Smooth muscle cell (in vitro differentiated cells): ENCODE results near the gene IQCK. TPM values are rescaled to one million over a fixed set of nuclear protein-coding genes. Genes with fewer than 3 reads are reported as not detected.

Experiments used
- DNase-seq: peaks from one replicate; lab custom pipeline; 2025; ENCODE audit not compliant: unreplicated experiment; lab: John Stamatoyannopoulos, UW
- H2AFZ ChIP-seq: fragments of 200-600 bp; sonication (generic); 2 replicates; pipeline ENCODE4 v1.6.0; 2016; ENCODE audit warnings: antibody characterized with exemption, low read depth, mild to moderate bottlenecking
- H3F3A ChIP-seq: fragments of 200-600 bp; sonication (generic); 2 replicates; pipeline ENCODE4 v1.6.0; 2017; ENCODE audit warnings: antibody characterized with exemption, low read depth
- H3K27ac ChIP-seq: fragments of 200-600 bp; sonication (generic); 2 replicates; pipeline ENCODE4 v1.5.1; 2016; ENCODE audit warnings: low read depth, mild to moderate bottlenecking
- H3K27me3 ChIP-seq: fragments of 200-600 bp; sonication (generic); 2 replicates; pipeline ENCODE4 v1.6.1; 2016; ENCODE audit warnings: low read depth, mild to moderate bottlenecking
- H3K36me3 ChIP-seq: fragments of 200-600 bp; sonication (generic); 2 replicates; pipeline ENCODE4 v1.5.1; 2016; ENCODE audit warnings: low read depth
- H3K4me1 ChIP-seq: fragments of 200-600 bp; sonication (generic); 2 replicates; pipeline ENCODE4 v1.5.1; 2016; ENCODE audit warnings: low read depth
- H3K4me2 ChIP-seq: fragments of 200-600 bp; sonication (generic); 2 replicates; pipeline ENCODE4 v1.6.0; 2016; ENCODE audit warnings: mild to moderate bottlenecking
- H3K4me3 ChIP-seq: fragments of 200-600 bp; sonication (generic); 2 replicates; pipeline ENCODE4 v1.5.1; 2016; ENCODE audit warnings: mild to moderate bottlenecking
- H3K79me2 ChIP-seq: fragments of 200-600 bp; sonication (generic); 2 replicates; pipeline ENCODE4 v1.6.0; 2016; ENCODE audit warnings: low read depth, mild to moderate bottlenecking
- H3K9ac ChIP-seq: fragments of 200-600 bp; sonication (generic); 2 replicates; pipeline ENCODE4 v1.6.0; 2016; ENCODE audit warnings: low read depth
- H3K9me3 ChIP-seq: fragments of 200-600 bp; sonication (generic); replicated peaks from 2 replicates; pipeline ENCODE4 v1.5.1; 2016; ENCODE audit warnings: low read depth
- H4K20me1 ChIP-seq: fragments of 200-600 bp; sonication (generic); 2 replicates; pipeline ENCODE4 v1.6.0; 2016; ENCODE audit warnings: low read depth
- CTCF ChIP-seq: fragments of 200-600 bp; sonication (generic); IDR thresholded peaks from 2 replicates; pipeline ENCODE4 v1.5.1; 2017; ENCODE audit warnings: borderline replicate concordance, mild to moderate bottlenecking, antibody characterized with exemption; ENCODE audit not compliant: insufficient read depth, poor library complexity, severe bottlenecking
- WGBS: methylation state at CpG from one replicate; pipeline ENCODE4 v1.1.7; 2016; ENCODE audit warnings: low lambda C conversion rate; 5-methylcytosine and 5-hydroxymethylcytosine counted together
- polyA plus RNA-seq: library from polyadenylated mRNA; unstranded; fragments of >200 nt; fragmentation: Nextera tagmentation; extraction: Ambion mirVana; gene quantifications from 2 replicates; pipeline ENCODE4 v1.2.1, GENCODE V29; 2016
- total RNA-seq: library from RNA; depleted of rRNA; stranded (reverse); fragments of >200 nt; gene quantifications from 2 replicates; pipeline ENCODE4 v1.2.3, GENCODE V29; 2014

IQCK gene
- total and polyA plus RNA-seq, 2 experiments from 2014 or later = 11.2 to 14.6 TPM

GRCh38 chr16:19681637-19682036, 36.4 kb upstream of the IQCK start:
- peaks cover 13% of the 10 kb centered on the region for H3K36me3 ChIP-seq
- H3K79me2 ChIP-seq = no peaks in the 10 kb centered on the region
- no peaks in the 10 kb centered on the region for H3K27me3 ChIP-seq
- H3F3A ChIP-seq = no peaks in the 10 kb centered on the region
- H3K4me3 ChIP-seq = no peak overlapping the region
- no peak overlapping the region for H3K4me2 ChIP-seq
- 97% methylated on average over 12 of the region's 12 CpGs for WGBS
- H4K20me1 ChIP-seq = no peaks in the 10 kb centered on the region
- no peak overlapping the region for H2AFZ ChIP-seq
- H3K9me3 ChIP-seq = no peaks in the 10 kb centered on the region
- no peak for DNase-seq
- no peaks in the 10 kb centered on the region for H3K4me1 ChIP-seq
- H3K27ac ChIP-seq = no peak overlapping the region
- TF ChIP-seq CTCF = no peak
- no peak overlapping the region for H3K9ac ChIP-seq

GRCh38 chr16:19683453-19684236, 34.4 kb upstream of the IQCK start:
- Histone ChIP-seq H3F3A (no peaks in the 10 kb centered on the region), H3K9ac (no peak overlapping the region), H3K79me2 (no peaks in the 10 kb centered on the region), H3K27ac (no peak overlapping the region), H3K27me3 (no peaks in the 10 kb centered on the region), H3K4me3 (no peak overlapping the region), H3K36me3 (peaks cover 13% of the 10 kb centered on the region), H3K4me2 (no peak overlapping the region), H3K9me3 (no peaks in the 10 kb centered on the region), H4K20me1 (no peaks in the 10 kb centered on the region), H2AFZ (no peak overlapping the region), H3K4me1 (no peaks in the 10 kb centered on the region)
- 95% methylated on average over 6 of the region's 6 CpGs for WGBS
- no peak for TF ChIP-seq CTCF
- DNase-seq = no peak

DNA sequence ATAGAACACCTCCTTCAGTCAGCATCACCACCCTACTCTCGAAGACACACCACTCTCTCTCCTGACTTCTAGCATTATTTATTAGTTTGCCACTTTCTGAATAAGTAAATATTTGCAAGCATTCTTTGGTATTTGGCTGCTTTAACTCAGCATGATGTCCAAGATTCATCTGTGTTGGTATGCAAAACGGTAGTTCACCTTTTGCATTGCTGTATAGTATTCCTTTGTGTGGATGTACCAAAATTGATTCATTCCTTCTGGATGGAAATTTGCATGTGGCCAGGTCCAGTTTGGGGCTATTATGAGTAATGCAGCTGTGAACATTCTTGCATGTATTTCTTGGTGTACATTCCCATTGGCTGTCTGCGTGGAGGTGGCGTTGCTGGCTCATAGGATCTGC, 32.9 kb upstream of the IQCK start:
- Histone ChIP-seq H3K4me2 (no peak overlapping the region), H3K9me3 (no peaks in the 10 kb centered on the region), H3K4me3 (no peak overlapping the region), H3K27me3 (no peaks in the 10 kb centered on the region), H3F3A (no peaks in the 10 kb centered on the region), H3K4me1 (no peaks in the 10 kb centered on the region), H3K79me2 (no peaks in the 10 kb centered on the region), H3K27ac (no peak overlapping the region), H3K36me3 (peaks cover 13% of the 10 kb centered on the region), H3K9ac (no peak overlapping the region), H2AFZ (no peak overlapping the region), H4K20me1 (no peaks in the 10 kb centered on the region)
- 96% methylated on average over 4 of the region's 4 CpGs for WGBS
- no peak for TF ChIP-seq CTCF
- DNase-seq = no peak

GRCh38 chr16:19687279-19687678, 30.8 kb upstream of the IQCK start:
- Histone ChIP-seq H4K20me1 (no peaks in the 10 kb centered on the region), H3K9ac (no peak overlapping the region), H3K27ac (no peak overlapping the region), H3K4me2 (no peak overlapping the region), H3K9me3 (no peaks in the 10 kb centered on the region), H3K27me3 (no peaks in the 10 kb centered on the region), H3K4me1 (no peaks in the 10 kb centered on the region), H2AFZ (no peak overlapping the region), H3K4me3 (no peak overlapping the region), H3K79me2 (no peaks in the 10 kb centered on the region), H3F3A (no peaks in the 10 kb centered on the region), H3K36me3 (peaks cover 13% of the 10 kb centered on the region)
- DNase-seq = no peak
- 75% methylated on average over 7 of the region's 7 CpGs for WGBS
- TF ChIP-seq CTCF = no peak
